22Rv1 (cell line): ENCODE data around the gene CDH22.

ENCODE experiments used
- CTCF ChIP-seq: fragments of 450-650 bp; IDR thresholded peaks from 2 replicates; pipeline ENCODE4 v1.5.1; 2017; ENCODE audit warnings: mild to moderate bottlenecking
- ZFX ChIP-seq: fragments of 450-650 bp; IDR thresholded peaks from 2 replicates; pipeline ENCODE4 v1.6.1; 2017; ENCODE audit warnings: antibody characterized with exemption, borderline replicate concordance

- TF ChIP-seq CTCF = no peak
- TF ChIP-seq ZFX = no peak
Observed at GRCh38 chr20:46300281-46300680, 8.0 kb downstream of the CDH22 start.
